Suprapubic skin (tissue), 3 donors: ENCODE results near the gene PAPOLG.

Source experiments
- CTCF ChIP-seq, 2 donors: fragments of 200-600 bp in 1 of 2; fragments of 450-650 bp in 1 of 2; sonication (generic) in 1 of 2; IDR thresholded peaks; one replicate each; pipeline ENCODE4 v1.5.1; 2016 to 2019; ENCODE audit warnings: antibody characterized with exemption in 2 of 2, mild to moderate bottlenecking in 1 of 2, moderate library complexity in 1 of 2
- POLR2AphosphoS5 ChIP-seq, 3 donors: sonication (generic); formaldehyde crosslinking; IDR thresholded peaks; one replicate each; pipeline ENCODE4 v1.6.1; 2017; ENCODE audit warnings: antibody characterized with exemption in 3 of 3

- TF ChIP-seq CTCF (IDR thresholded peaks at IDR 0.05), result no peak
- TF ChIP-seq POLR2AphosphoS5 (IDR thresholded peaks at IDR 0.05), result no peak
Measured at GRCh38 chr2:60820416-60821132, 64.5 kb downstream of the PAPOLG start.
